ENCODE data around the gene GNA14.
"Not testable (repeated sequence)": the region's sequence is repeated elsewhere in the genome, so short reads cannot be mapped to it uniquely, and the experiment has no call there.

GNA14 gene

DNA sequence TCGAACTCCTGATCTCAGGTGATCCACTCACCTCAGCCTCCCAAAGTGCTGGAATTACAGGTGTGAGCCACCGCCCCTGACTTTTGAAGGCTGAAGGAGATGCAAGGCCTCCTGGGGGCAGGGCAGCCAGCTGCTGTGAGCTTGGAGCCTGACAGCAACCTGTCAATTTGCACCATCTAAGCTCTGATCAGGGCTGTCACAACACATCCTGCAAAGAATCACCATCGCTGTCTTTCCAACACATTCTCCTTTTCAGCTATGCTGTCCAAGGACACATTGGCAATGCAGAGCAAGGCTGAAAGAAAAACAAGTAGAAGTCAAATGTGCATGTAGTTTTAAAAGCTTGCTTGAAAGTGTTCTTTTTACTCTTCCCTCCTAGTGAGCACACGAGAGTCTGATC is 54.6 kb downstream of the GNA14 start:
- Histone ChIP-seq H3K4me3 (ENCODE audit: low read depth in 1 of 5, low read length in 5 of 5) (no peak overlapping the region), H3K9me3 (ENCODE audit: control insufficient read depth in 5 of 5, low read length in 5 of 5) (no peaks in the 10 kb centered on the region), H3K27me3 (ENCODE audit: control insufficient read depth in 5 of 5, insufficient read depth in 4 of 5, low read length in 5 of 5) (no peaks in the 10 kb centered on the region), H3K36me3 (ENCODE audit: control insufficient read depth in 5 of 5, insufficient read depth in 5 of 5, low read length in 5 of 5) (no peaks in the 10 kb centered on the region), H3K4me1 (ENCODE audit: control insufficient read depth in 5 of 5, insufficient read depth in 5 of 5, low read length in 5 of 5) (peaks cover 6 to 41% (median 25%) of the 10 kb centered on the region in 5 donors), H3K9ac (ENCODE audit: low read length in 5 of 5) (no peak overlapping the region), H3K27ac (ENCODE audit: low read depth, low read length) (no peak overlapping the region)

DNA sequence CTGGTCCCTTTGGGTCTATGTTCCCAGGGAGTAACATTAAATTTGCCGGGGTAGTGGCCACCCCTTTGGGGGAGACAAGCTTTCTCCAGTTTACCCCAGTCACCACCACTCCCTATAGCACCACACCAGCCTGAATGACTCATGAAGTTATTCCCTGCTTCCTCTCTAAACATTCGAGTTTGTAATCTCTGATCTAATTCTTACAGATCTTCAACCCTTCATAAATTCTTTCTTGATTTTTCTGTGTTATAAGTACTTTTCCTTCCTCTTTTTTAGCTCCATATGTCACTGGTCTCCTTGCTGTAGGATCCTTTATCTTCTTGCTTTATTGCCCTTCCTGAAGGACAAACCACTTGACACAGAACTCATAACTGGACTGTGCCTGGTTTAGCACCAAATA is 55.6 kb downstream of the GNA14 start:
- Histone ChIP-seq H3K4me1 (ENCODE audit: control insufficient read depth in 5 of 5, insufficient read depth in 5 of 5, low read length in 5 of 5) (peaks cover 2 to 41% (median 25%) of the 10 kb centered on the region in 5 donors), H3K4me3 (ENCODE audit: low read depth in 1 of 5, low read length in 5 of 5) (no peak overlapping the region), H3K9me3 (ENCODE audit: control insufficient read depth in 5 of 5, low read length in 5 of 5) (no peaks in the 10 kb centered on the region), H3K9ac (ENCODE audit: low read length in 5 of 5) (no peak overlapping the region), H3K27ac (ENCODE audit: low read depth, low read length) (no peak overlapping the region), H3K36me3 (ENCODE audit: control insufficient read depth in 5 of 5, insufficient read depth in 5 of 5, low read length in 5 of 5) (no peaks in the 10 kb centered on the region), H3K27me3 (ENCODE audit: control insufficient read depth in 5 of 5, insufficient read depth in 4 of 5, low read length in 5 of 5) (no peaks in the 10 kb centered on the region)

DNA sequence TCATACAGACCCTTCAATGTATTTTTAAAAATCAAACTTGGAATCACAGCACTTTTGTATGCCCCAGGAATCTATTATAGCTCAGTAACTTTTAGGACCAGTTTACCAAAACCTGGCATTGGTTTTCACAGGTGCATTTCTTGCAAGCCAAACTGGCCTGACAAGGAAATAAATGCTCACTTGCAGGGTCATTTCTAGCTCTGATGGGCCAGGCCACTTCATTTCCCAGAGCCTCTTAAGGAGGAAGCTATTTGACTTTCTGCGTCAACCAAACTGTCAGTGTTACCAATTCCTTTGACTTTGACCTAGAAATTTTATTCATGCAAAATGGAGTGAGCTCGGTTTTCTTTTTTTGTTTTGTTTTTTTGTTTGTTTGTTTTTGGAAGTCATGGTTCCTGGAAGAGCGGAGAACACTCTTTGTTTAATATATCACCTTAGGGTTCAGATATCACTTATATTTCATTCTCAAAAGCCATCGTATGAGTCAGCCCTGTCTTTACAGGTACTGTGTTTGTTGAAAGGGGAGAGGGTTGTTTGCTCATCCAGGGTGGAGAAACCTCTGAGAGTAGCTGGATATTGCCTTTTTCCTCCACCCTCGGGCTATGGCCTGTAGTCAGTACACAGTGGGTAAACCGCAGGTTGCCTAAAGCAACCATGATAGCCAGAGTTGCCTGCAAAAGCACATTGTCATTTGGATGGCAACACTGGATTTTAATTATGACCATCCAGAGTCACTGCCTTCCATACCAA is 58.9 kb downstream of the GNA14 start:
- Histone ChIP-seq H3K27ac (ENCODE audit: low read depth, low read length) (no peak overlapping the region), H3K4me3 (ENCODE audit: low read depth in 1 of 5, low read length in 5 of 5) (no peak overlapping the region), H3K9ac (ENCODE audit: low read length in 5 of 5) (no peak overlapping the region), H3K27me3 (ENCODE audit: control insufficient read depth in 5 of 5, insufficient read depth in 4 of 5, low read length in 5 of 5) (no peaks in the 10 kb centered on the region), H3K4me1 (ENCODE audit: control insufficient read depth in 5 of 5, insufficient read depth in 5 of 5, low read length in 5 of 5) (peaks cover 0 to 15% (median 12%) of the 10 kb centered on the region in 5 donors), H3K36me3 (ENCODE audit: control insufficient read depth in 5 of 5, insufficient read depth in 5 of 5, low read length in 5 of 5) (no peaks in the 10 kb centered on the region), H3K9me3 (ENCODE audit: control insufficient read depth in 5 of 5, low read length in 5 of 5) (no peaks in the 10 kb centered on the region)

DNA sequence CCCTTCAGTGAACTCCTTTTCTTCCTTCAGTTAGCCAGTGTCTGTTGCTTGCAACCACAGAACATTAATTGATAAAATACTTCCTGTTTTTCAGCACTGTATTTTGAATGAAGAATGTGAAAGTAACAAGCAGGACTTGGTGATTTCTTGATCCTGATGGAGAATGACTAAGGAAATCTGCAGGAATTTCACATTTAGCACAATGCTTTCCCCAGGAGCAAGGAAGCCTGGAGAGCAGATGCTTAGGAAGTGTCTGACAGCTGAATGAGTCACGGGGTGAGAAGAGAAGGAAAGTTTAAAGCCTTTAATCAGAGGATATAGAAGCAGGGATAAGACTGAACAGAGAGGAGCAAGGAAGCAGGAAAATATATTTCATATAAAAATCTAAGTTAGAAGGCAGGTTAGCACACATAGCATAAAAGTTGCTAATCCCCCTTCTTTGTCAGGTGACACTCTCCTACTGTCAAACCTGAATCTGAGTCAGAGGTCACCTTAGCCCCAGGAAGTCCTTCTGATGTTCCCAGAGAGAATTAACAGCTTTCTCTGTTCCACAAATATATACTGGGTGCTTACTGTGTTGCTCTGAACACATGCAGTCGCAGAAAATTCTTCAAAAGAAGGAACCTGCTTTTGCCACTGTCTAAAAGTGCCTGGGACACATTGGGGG is 59.7 kb downstream of the GNA14 start:
- H3K36me3 ChIP-seq (ENCODE audit: control insufficient read depth in 5 of 5, insufficient read depth in 5 of 5, low read length in 5 of 5), result no peaks in the 10 kb centered on the region
- H3K9ac ChIP-seq (ENCODE audit: low read length in 5 of 5), result no peak overlapping the region
- H3K4me3 ChIP-seq (ENCODE audit: low read depth in 1 of 5, low read length in 5 of 5), result no peak overlapping the region
- H3K27ac ChIP-seq (ENCODE audit: low read depth, low read length), result no peak overlapping the region
- H3K27me3 ChIP-seq (ENCODE audit: control insufficient read depth in 5 of 5, insufficient read depth in 4 of 5, low read length in 5 of 5), result no peaks in the 10 kb centered on the region
- no peaks in the 10 kb centered on the region for H3K9me3 ChIP-seq (ENCODE audit: control insufficient read depth in 5 of 5, low read length in 5 of 5)
- peaks cover 0 to 15% (median 12%) of the 10 kb centered on the region in 5 donors for H3K4me1 ChIP-seq (ENCODE audit: control insufficient read depth in 5 of 5, insufficient read depth in 5 of 5, low read length in 5 of 5)

DNA sequence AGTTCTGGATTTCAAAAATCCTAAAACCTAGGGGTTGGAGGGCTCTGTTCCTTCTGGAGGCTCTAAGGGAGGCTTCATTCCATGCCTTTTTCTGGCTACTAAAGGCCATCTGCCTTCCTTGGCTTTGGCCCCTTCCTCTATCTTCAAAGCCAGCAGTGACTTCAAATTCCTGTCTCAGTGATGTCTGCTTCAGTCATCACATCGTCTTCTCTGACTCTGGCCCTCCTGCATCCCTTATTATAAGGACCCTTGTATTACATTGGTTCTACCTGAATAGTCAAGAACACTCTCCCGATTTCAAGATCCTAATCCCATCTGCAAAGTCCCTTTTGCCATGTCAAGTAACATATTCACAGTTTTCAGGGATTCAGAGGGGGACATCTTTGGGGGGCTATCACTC is 60.3 kb downstream of the GNA14 start:
- Histone ChIP-seq H3K27me3 (ENCODE audit: control insufficient read depth in 5 of 5, insufficient read depth in 4 of 5, low read length in 5 of 5) (no peaks in the 10 kb centered on the region), H3K9me3 (ENCODE audit: control insufficient read depth in 5 of 5, low read length in 5 of 5) (no peaks in the 10 kb centered on the region), H3K4me1 (ENCODE audit: control insufficient read depth in 5 of 5, insufficient read depth in 5 of 5, low read length in 5 of 5) (peaks cover 0 to 18% (median 12%) of the 10 kb centered on the region in 5 donors), H3K9ac (ENCODE audit: low read length in 5 of 5) (no peak overlapping the region), H3K4me3 (ENCODE audit: low read depth in 1 of 5, low read length in 5 of 5) (no peak overlapping the region), H3K27ac (ENCODE audit: low read depth, low read length) (no peak overlapping the region), H3K36me3 (ENCODE audit: control insufficient read depth in 5 of 5, insufficient read depth in 5 of 5, low read length in 5 of 5) (no peaks in the 10 kb centered on the region)

DNA sequence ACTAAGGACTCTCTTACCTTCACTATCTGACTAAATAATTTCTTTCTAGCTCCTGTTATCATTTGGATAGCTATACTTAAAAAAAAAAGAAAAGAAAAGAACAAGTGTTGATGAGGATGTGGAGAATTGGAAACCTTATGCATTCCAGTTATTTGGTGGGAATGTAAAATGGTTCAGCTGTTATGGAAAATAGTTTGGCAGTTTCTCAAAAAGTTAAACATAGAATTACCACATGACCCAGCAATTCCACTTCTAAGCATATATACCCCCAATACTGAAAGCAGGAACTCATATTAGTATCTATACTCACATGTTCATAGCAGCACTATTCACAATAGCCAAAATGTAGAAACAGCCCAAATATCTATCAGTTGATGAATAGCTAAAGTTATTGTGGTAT is 61.1 kb downstream of the GNA14 start:
- no peak overlapping the region for H3K9ac ChIP-seq (ENCODE audit: low read length in 5 of 5)
- peaks cover 0 to 21% (median 15%) of the 10 kb centered on the region in 5 donors for H3K4me1 ChIP-seq (ENCODE audit: control insufficient read depth in 5 of 5, insufficient read depth in 5 of 5, low read length in 5 of 5)
- no peaks in the 10 kb centered on the region for H3K27me3 ChIP-seq (ENCODE audit: control insufficient read depth in 5 of 5, insufficient read depth in 4 of 5, low read length in 5 of 5)
- no peaks in the 10 kb centered on the region for H3K36me3 ChIP-seq (ENCODE audit: control insufficient read depth in 5 of 5, insufficient read depth in 5 of 5, low read length in 5 of 5)
- no peak overlapping the region for H3K27ac ChIP-seq (ENCODE audit: low read depth, low read length)
- no peak overlapping the region for H3K4me3 ChIP-seq (ENCODE audit: low read depth in 1 of 5, low read length in 5 of 5)
- H3K9me3 ChIP-seq (ENCODE audit: control insufficient read depth in 5 of 5, low read length in 5 of 5), result no peaks in the 10 kb centered on the region

DNA sequence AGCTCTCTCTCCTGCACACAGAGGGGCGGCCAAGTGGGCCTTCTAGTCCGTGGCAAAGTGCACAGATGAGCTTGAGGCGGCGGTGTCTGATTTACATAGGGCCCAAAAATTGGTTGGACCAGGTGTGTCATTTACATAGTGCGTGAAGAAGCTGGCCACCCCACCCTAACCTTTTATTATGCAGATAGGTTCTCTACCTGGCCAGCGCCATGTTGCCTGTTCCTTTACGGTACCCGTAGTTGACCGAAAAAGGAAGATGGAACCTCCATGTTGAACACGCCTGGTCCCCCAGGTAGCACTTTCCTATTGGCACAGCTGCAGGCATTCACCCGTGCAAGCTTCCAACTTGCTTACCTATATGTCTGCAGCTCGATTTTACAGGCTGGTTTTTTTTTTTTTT is 61.5 kb downstream of the GNA14 start:
- Histone ChIP-seq H3K27me3 (ENCODE audit: control insufficient read depth in 5 of 5, insufficient read depth in 4 of 5, low read length in 5 of 5) (no peaks in the 10 kb centered on the region), H3K4me3 (ENCODE audit: low read depth in 1 of 5, low read length in 5 of 5) (no peak overlapping the region), H3K4me1 (ENCODE audit: control insufficient read depth in 5 of 5, insufficient read depth in 5 of 5, low read length in 5 of 5) (peaks cover 0 to 21% (median 17%) of the 10 kb centered on the region in 5 donors), H3K27ac (ENCODE audit: low read depth, low read length) (no peak overlapping the region), H3K36me3 (ENCODE audit: control insufficient read depth in 5 of 5, insufficient read depth in 5 of 5, low read length in 5 of 5) (no peaks in the 10 kb centered on the region), H3K9ac (ENCODE audit: low read length in 5 of 5) (no peak overlapping the region), H3K9me3 (ENCODE audit: control insufficient read depth in 5 of 5, low read length in 5 of 5) (no peaks in the 10 kb centered on the region)

DNA sequence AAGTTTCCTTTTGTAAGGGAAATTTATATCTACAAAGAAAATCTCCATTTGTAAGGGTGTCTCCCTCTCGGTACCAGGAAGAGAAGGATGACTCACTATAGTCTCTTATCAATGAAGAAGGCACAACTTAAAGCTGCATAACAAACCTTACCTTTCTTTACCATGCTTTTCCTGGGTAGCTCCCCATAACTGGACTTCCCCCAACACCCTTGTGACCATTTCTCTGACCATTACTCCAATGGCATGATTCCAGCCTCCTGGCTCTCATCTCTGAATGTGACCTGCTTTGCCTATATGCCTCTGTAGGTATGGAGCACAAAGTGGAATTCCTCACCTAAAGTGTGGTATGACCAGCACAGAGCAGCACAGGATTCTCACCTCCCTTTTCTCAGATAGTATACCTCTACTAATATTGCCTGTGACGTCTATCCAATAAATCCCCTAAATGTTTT is 62.8 kb downstream of the GNA14 start:
- peaks cover 0 to 21% (median 17%) of the 10 kb centered on the region in 5 donors for H3K4me1 ChIP-seq (ENCODE audit: control insufficient read depth in 5 of 5, insufficient read depth in 5 of 5, low read length in 5 of 5)
- H3K4me3 ChIP-seq (ENCODE audit: low read depth in 1 of 5, low read length in 5 of 5), result no peak overlapping the region
- H3K27ac ChIP-seq (ENCODE audit: low read depth, low read length), result no peak overlapping the region
- H3K9ac ChIP-seq (ENCODE audit: low read length in 5 of 5), result no peak overlapping the region
- H3K36me3 ChIP-seq (ENCODE audit: control insufficient read depth in 5 of 5, insufficient read depth in 5 of 5, low read length in 5 of 5), result no peaks in the 10 kb centered on the region
- no peaks in the 10 kb centered on the region for H3K9me3 ChIP-seq (ENCODE audit: control insufficient read depth in 5 of 5, low read length in 5 of 5)
- no peaks in the 10 kb centered on the region for H3K27me3 ChIP-seq (ENCODE audit: control insufficient read depth in 5 of 5, insufficient read depth in 4 of 5, low read length in 5 of 5)

DNA sequence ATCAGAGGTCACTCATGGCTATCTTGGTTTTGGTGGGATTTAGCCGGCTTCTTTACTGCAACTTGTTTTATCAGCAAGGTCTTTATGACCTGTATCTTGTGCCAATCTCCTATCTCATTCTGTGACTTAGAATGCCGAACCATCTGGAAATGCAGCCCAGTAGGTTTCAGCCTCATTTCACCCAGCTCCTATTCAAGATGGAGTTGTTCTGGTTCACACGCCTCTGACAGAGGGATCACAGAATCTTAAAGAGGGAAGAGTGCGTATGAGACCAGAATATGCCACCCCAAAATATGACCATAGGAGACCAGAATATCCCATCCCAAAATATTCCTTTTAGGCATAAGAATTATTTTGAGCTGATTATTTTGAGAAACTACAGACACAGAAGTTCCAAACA is 63.2 kb downstream of the GNA14 start:
- not testable (repeated sequence) for H3K9ac ChIP-seq (ENCODE audit: low read length in 5 of 5)
- H3K4me1 ChIP-seq (ENCODE audit: control insufficient read depth in 5 of 5, insufficient read depth in 5 of 5, low read length in 5 of 5), result peaks cover 0 to 21% (median 17%) of the 10 kb centered on the region in 5 donors

DNA sequence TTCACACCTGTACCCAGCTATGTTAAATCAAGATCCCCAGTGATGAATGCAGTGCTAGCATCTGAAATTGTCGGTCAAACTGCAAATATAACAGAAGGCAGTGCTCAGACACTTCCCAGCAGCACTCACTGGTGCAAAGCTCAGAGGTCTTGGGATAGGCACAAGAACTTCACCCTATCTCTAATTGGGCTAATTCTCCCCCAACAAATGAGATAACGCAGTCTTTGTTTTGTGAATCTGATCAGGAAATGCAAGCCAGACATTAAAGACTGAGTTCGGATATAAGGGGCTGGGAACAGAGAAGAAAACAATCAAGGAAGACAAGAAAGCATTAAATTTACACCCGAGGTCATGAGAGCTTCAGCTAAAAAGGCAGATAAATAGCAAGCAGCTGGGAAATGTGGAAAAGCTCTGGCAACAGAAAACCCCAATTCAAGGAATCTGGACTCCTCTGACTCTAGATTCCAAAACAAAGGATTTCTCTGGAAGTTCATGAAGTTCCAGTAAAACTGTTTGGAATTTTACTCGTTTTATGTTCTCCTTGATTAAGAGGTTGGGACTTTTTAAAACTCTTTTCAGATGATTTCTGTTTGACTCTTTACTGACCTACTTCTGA is 65.1 kb downstream of the GNA14 start:
- peaks cover 0 to 12% (median 7%) of the 10 kb centered on the region in 5 donors for H3K4me1 ChIP-seq (ENCODE audit: control insufficient read depth in 5 of 5, insufficient read depth in 5 of 5, low read length in 5 of 5)
- no peaks in the 10 kb centered on the region for H3K36me3 ChIP-seq (ENCODE audit: control insufficient read depth in 5 of 5, insufficient read depth in 5 of 5, low read length in 5 of 5)

More for the DNA sequence above, 63.2 kb downstream of the GNA14 start:
- H3K36me3 ChIP-seq (ENCODE audit: control insufficient read depth in 5 of 5, insufficient read depth in 5 of 5, low read length in 5 of 5); H3K9me3 ChIP-seq (ENCODE audit: control insufficient read depth in 5 of 5, low read length in 5 of 5); H3K4me3 ChIP-seq (ENCODE audit: low read depth in 1 of 5, low read length in 5 of 5); H3K27ac ChIP-seq (ENCODE audit: low read depth, low read length); H3K27me3 ChIP-seq (ENCODE audit: control insufficient read depth in 5 of 5, insufficient read depth in 4 of 5, low read length in 5 of 5): not testable (repeated sequence)

More for the DNA sequence above, 65.1 kb downstream of the GNA14 start:
- no peak overlapping the region for H3K27ac ChIP-seq (ENCODE audit: low read depth, low read length)
- H3K9ac ChIP-seq (ENCODE audit: low read length in 5 of 5), result no peak overlapping the region
- H3K27me3 ChIP-seq (ENCODE audit: control insufficient read depth in 5 of 5, insufficient read depth in 4 of 5, low read length in 5 of 5), result no peaks in the 10 kb centered on the region
- no peaks in the 10 kb centered on the region for H3K9me3 ChIP-seq (ENCODE audit: control insufficient read depth in 5 of 5, low read length in 5 of 5)
- no peak overlapping the region for H3K4me3 ChIP-seq (ENCODE audit: low read depth in 1 of 5, low read length in 5 of 5)

Measured in subcutaneous abdominal adipose tissue (tissue), 5 donors.